ENCODE results near the gene NLGN1.

Gene NLGN1

GRCh38 chr3:174168026-174168425, 770.5 kb downstream of the NLGN1 start:
- TF ChIP-seq CTCF (conservative IDR thresholded peaks at IDR 0.05; ENCODE audit: low read length), result no peak
- H3K4me3 ChIP-seq (ENCODE audit: low read length), result no peak overlapping the region
- peak; percentile 33 for DNase-seq (ENCODE audit: low read depth)

GRCh38 chr3:174168538-174169254, 771.2 kb downstream of the NLGN1 start:
- DNase-seq (ENCODE audit: low read depth), result no peak
- H3K4me3 ChIP-seq (ENCODE audit: low read length), result no peak overlapping the region
- no peak for TF ChIP-seq CTCF (conservative IDR thresholded peaks at IDR 0.05; ENCODE audit: low read length)

GRCh38 chr3:174169736-174170135, 772.2 kb downstream of the NLGN1 start:
- no peak overlapping the region for H3K4me3 ChIP-seq (ENCODE audit: low read length)
- TF ChIP-seq CTCF (conservative IDR thresholded peaks at IDR 0.05; ENCODE audit: low read length), result no peak
- DNase-seq (ENCODE audit: low read depth), result no peak

- H3K4me3 ChIP-seq (ENCODE audit: low read length), result no peak overlapping the region
- peak; percentile 17; the same call in 1 of the 2 replicates for TF ChIP-seq CTCF (conservative IDR thresholded peaks at IDR 0.05; ENCODE audit: low read length)
- peak; percentile 32 for DNase-seq (ENCODE audit: low read depth)
Measured at GRCh38 chr3:174170248-174170647, 772.7 kb downstream of the NLGN1 start.

GRCh38 chr3:174186377-174186989, 788.9 kb downstream of the NLGN1 start:
- DNase-seq (ENCODE audit: low read depth), result no peak
- H3K4me3 ChIP-seq (ENCODE audit: low read length), result no peak overlapping the region
- no peak for TF ChIP-seq CTCF (conservative IDR thresholded peaks at IDR 0.05; ENCODE audit: low read length)

- no peak for DNase-seq (ENCODE audit: low read depth)
- no peak overlapping the region for H3K4me3 ChIP-seq (ENCODE audit: low read length)
- TF ChIP-seq CTCF (conservative IDR thresholded peaks at IDR 0.05; ENCODE audit: low read length), result no peak
Measured at GRCh38 chr3:174191380-174191779, 793.8 kb downstream of the NLGN1 start.

- no peak overlapping the region for H3K4me3 ChIP-seq (ENCODE audit: low read length)
- no peak for DNase-seq (ENCODE audit: low read depth)
- no peak for TF ChIP-seq CTCF (conservative IDR thresholded peaks at IDR 0.05; ENCODE audit: low read length)
Measured at GRCh38 chr3:174191895-174192294, 794.4 kb downstream of the NLGN1 start.
